HG03139 (cell line): ENCODE data around the gene TM7SF3.
"Not testable (repeated sequence)": the region's sequence is repeated elsewhere in the genome, so short reads cannot be mapped to it uniquely, and the experiment has no call there.

Experiments used
- ATAC-seq: cut with Tn5 transposase; IDR thresholded peaks from one replicate; pipeline ENCODE4 v1.9.1; 2021; ENCODE audit not compliant: unreplicated experiment

The TM7SF3 gene

GRCh38 chr12:26987634-26988424 lies 26.4 kb downstream of the TM7SF3 start:
- no peak for ATAC-seq

GRCh38 chr12:26982866-26983265 lies 31.3 kb downstream of the TM7SF3 start:
- no peak for ATAC-seq

- no peak for ATAC-seq
These were observed 34.5 kb downstream of the TM7SF3 start for GRCh38 chr12:26979733-26980132.

GRCh38 chr12:26978801-26979200 lies 35.4 kb downstream of the TM7SF3 start:
- no peak for ATAC-seq

- no peak for ATAC-seq
These were observed 37.5 kb downstream of the TM7SF3 start for GRCh38 chr12:26976687-26977086.

- ATAC-seq = peak; percentile 95
These were observed 42.2 kb downstream of the TM7SF3 start for GRCh38 chr12:26971963-26972362.

GRCh38 chr12:26970136-26970535 lies 44.0 kb downstream of the TM7SF3 start:
- ATAC-seq = no peak

- no peak for ATAC-seq
These were observed 47.3 kb downstream of the TM7SF3 start for GRCh38 chr12:26966842-26967241.

GRCh38 chr12:26963413-26963812 lies 50.8 kb downstream of the TM7SF3 start:
- ATAC-seq = no peak

GRCh38 chr12:26961803-26962202 lies 52.4 kb downstream of the TM7SF3 start:
- no peak for ATAC-seq

- not testable (repeated sequence) for ATAC-seq
These were observed 52.8 kb downstream of the TM7SF3 start for GRCh38 chr12:26961391-26961790.

GRCh38 chr12:26954027-26954426 lies 60.2 kb downstream of the TM7SF3 start:
- no peak for ATAC-seq

GRCh38 chr12:26953447-26953846 lies 60.7 kb downstream of the TM7SF3 start:
- ATAC-seq = no peak

- no peak for ATAC-seq
These were observed 65.9 kb downstream of the TM7SF3 start for GRCh38 chr12:26948309-26948708.

- ATAC-seq = no peak
These were observed 73.0 kb downstream of the TM7SF3 start for GRCh38 chr12:26941215-26941594.

- ATAC-seq = no peak
These were observed 73.5 kb downstream of the TM7SF3 start for GRCh38 chr12:26940516-26941214.

- ATAC-seq = no peak
These were observed 74.2 kb downstream of the TM7SF3 start for GRCh38 chr12:26939953-26940352.

GRCh38 chr12:26939192-26939832 lies 74.9 kb downstream of the TM7SF3 start:
- no peak for ATAC-seq

GRCh38 chr12:26938701-26939062 lies 75.5 kb downstream of the TM7SF3 start:
- peak; percentile 3 for ATAC-seq

- peak; percentile 78 for ATAC-seq
These were observed 76.1 kb downstream of the TM7SF3 start, which contains the start of the genes FGFR1OP2 and INTS13 for GRCh38 chr12:26937863-26938700. TSS of gene FGFR1OP2 (plus strand) at chr12:26938470. CDS start at chr12:26954159, 15,689 bp downstream. TSS of gene INTS13 (minus strand) at chr12:26937981. CDS start at chr12:26936803, 1,178 bp downstream.

- no peak for ATAC-seq
These were observed 76.7 kb downstream of the TM7SF3 start for GRCh38 chr12:26937443-26937862.
